K562 (cell line): Measurements from ENCODE around the gene CDYL2. TPM values are rescaled to one million over a fixed set of nuclear protein-coding genes. Genes with fewer than 3 reads are reported as not detected.

Experiments used
- ATAC-seq: fragments of 200-7000 bp; cut with Tn5 transposase; 3 replicates; pipeline ENCODE4 v1.9.1; 2020; ENCODE audit warnings: moderate library complexity
- BruUV-seq: library from RNA; stranded (reverse); fragments of 400-500 nt; replicated peaks from 2 replicates; lab custom pipeline; 2021; lab: Mats Ljungman, UMichigan
- CTCF ChIA-PET: fragments of 300-600 bp; formaldehyde crosslinking; extraction: SDS; loops from one replicate; lab custom pipeline; 2021; ENCODE audit warnings: low intra/inter-chr PET ratio; lab: Yijun Ruan, JAX
- POLR2A ChIA-PET: fragments of 300-600, 350-650 bp; sonication (Branson Sonifier 250); formaldehyde crosslinking; extraction: SDS; loops from one replicate; lab custom pipeline; 2021; ENCODE audit warnings: antibody characterized with exemption, inconsistent platforms; lab: Yijun Ruan, JAX
- DNase-seq, 4 experiments: peaks; one replicate each; pipeline versions ENCODE4 v3.0.0 to v3.0.0-alpha.2; 2011 to 2018; ENCODE audit warnings: low spot score in 3 of 4, mixed read lengths in 3 of 4; ENCODE audit errors: extremely low read depth in 1 of 4
- FAIRE-seq: peaks from 2 replicates; lab custom pipeline; 2011; peaks lifted over from hg19 to GRCh38; lab: Jason Lieb, UNC
- H2AFZ ChIP-seq: 2 replicates; pipeline ENCODE4 v1.6.0; 2011; ENCODE audit warnings: low read depth, low read length, control low read depth, inconsistent platforms
- H3K27ac ChIP-seq: fragments of 200-600 bp; 3 replicates; pipeline ENCODE4 v1.8.0; 2011; ENCODE audit warnings: low read depth, mild to moderate bottlenecking, control low read depth, inconsistent platforms, low read length, moderate library complexity, mixed read lengths; ENCODE audit errors: extremely low read depth
- H3K27me3 ChIP-seq, 2 experiments: fragments of 300-600 bp in 1 of 2; 2 replicates in 1 of 2; 3 replicates in 1 of 2; pipeline versions ENCODE4 v1.6.0 to v1.8.0; 2011; ENCODE audit warnings: inconsistent platforms in 2 of 2, low read length in 2 of 2, mild to moderate bottlenecking in 1 of 2, mixed read lengths in 1 of 2, moderate library complexity in 1 of 2; ENCODE audit not compliant: control insufficient read depth in 2 of 2, insufficient read depth in 2 of 2
- H3K36me3 ChIP-seq: fragments of 300-600 bp; 3 replicates; pipeline ENCODE4 v1.8.0; 2011; ENCODE audit warnings: mild to moderate bottlenecking, low read length, inconsistent platforms; ENCODE audit not compliant: control insufficient read depth, insufficient read depth
- H3K4me1 ChIP-seq, 2 experiments: fragments of 200-600 bp in 1 of 2; replicated peaks in 1 of 2; 2 replicates in 1 of 2; 3 replicates in 1 of 2; pipeline versions ENCODE4 v1.5.1 to v1.8.0; 2011; ENCODE audit warnings: inconsistent platforms in 2 of 2, low read length in 2 of 2, mild to moderate bottlenecking in 1 of 2, mixed read lengths in 1 of 2, moderate library complexity in 1 of 2; ENCODE audit not compliant: control insufficient read depth in 2 of 2, insufficient read depth in 2 of 2
- H3K4me2 ChIP-seq: 2 replicates; pipeline ENCODE4 v1.6.1; 2011; ENCODE audit warnings: low read length, control low read depth, inconsistent platforms, mixed read lengths; ENCODE audit not compliant: insufficient read depth
- H3K4me3 ChIP-seq: fragments of 200-600 bp; sonication (generic), shearing (Covaris generic); 2 replicates; pipeline ENCODE4 v1.5.1; 2016; ENCODE audit warnings: control low read depth, inconsistent platforms
- H3K79me2 ChIP-seq: fragments of 200-600 bp; 3 replicates; pipeline ENCODE4 v1.8.0; 2011; ENCODE audit warnings: low read length, inconsistent platforms; ENCODE audit not compliant: control insufficient read depth, insufficient read depth
- H3K9ac ChIP-seq, 2 experiments: 2 replicates each; pipeline versions ENCODE4 v1.6.0 to v1.6.1; 2011; ENCODE audit warnings: low read depth in 2 of 2, low read length in 2 of 2, control low read depth in 1 of 2, inconsistent platforms in 1 of 2, mild to moderate bottlenecking in 1 of 2, mixed read lengths in 1 of 2; ENCODE audit not compliant: insufficient read depth in 1 of 2
- H3K9me1 ChIP-seq: one replicate; pipeline ENCODE4 v1.6.0; 2011; ENCODE audit warnings: inconsistent platforms, mild to moderate bottlenecking, low read length, moderate library complexity; ENCODE audit not compliant: control insufficient read depth, insufficient read depth
- H3K9me3 ChIP-seq: replicated peaks from 2 replicates; pipeline ENCODE4 v1.5.1; 2011; ENCODE audit warnings: low read depth, low read length, inconsistent platforms; ENCODE audit not compliant: control insufficient read depth, insufficient read depth
- H4K20me1 ChIP-seq: replicated peaks from 2 replicates; pipeline ENCODE4 v1.6.1; 2011; ENCODE audit warnings: low read length, inconsistent platforms, mixed read lengths; ENCODE audit not compliant: control insufficient read depth, insufficient read depth
- ARID1B ChIP-seq: fragments of 450-650 bp; IDR thresholded peaks from 2 replicates; pipeline ENCODE4 v1.6.1; 2016; ENCODE audit warnings: antibody characterized with exemption, mild to moderate bottlenecking, inconsistent platforms
- ARID2 ChIP-seq: fragments of 450-650 bp; IDR thresholded peaks from 2 replicates; pipeline ENCODE4 v1.6.1; 2017; ENCODE audit warnings: antibody characterized with exemption, mild to moderate bottlenecking
- CBFA2T2 ChIP-seq: fragments of 450-650 bp; conservative IDR thresholded peaks from 2 replicates; pipeline ENCODE4 v1.6.1; 2017; ENCODE audit warnings: mild to moderate bottlenecking
- CBFA2T3 ChIP-seq: fragments of 450-650 bp; IDR thresholded peaks from 2 replicates; pipeline ENCODE4 v1.6.1; 2017
- HDAC6 ChIP-seq: IDR thresholded peaks from 2 replicates; pipeline ENCODE4 v1.6.1; 2012; ENCODE audit warnings: low read depth, mild to moderate bottlenecking, control low read depth, inconsistent platforms, low read length, moderate library complexity
- HMBOX1 ChIP-seq: sonication (generic); IDR thresholded peaks from 2 replicates; pipeline ENCODE4 v1.6.1; 2016
- PHTF2 ChIP-seq: fragments of 250-450 bp; sonication (Bioruptor Pico); IDR thresholded peaks from 2 replicates; pipeline ENCODE4 v1.5.0; 2021; ENCODE audit warnings: mild to moderate bottlenecking
- RAD51 ChIP-seq: fragments of 450-650 bp; IDR thresholded peaks from 2 replicates; pipeline ENCODE4 v1.7.1; 2016; ENCODE audit warnings: low read depth, mild to moderate bottlenecking, borderline replicate concordance
- SNRNP70 ChIP-seq: fragments of 200-400 bp; formaldehyde crosslinking; optimal IDR thresholded peaks from 2 replicates; pipeline ENCODE3; 2017; ENCODE audit warnings: low read depth, low read length
- TAL1 ChIP-seq: fragments of 450-650 bp; IDR thresholded peaks from 2 replicates; pipeline ENCODE4 v1.6.1; 2016; ENCODE audit warnings: mild to moderate bottlenecking
- TCF3 ChIP-seq: sonication (generic); formaldehyde crosslinking; IDR thresholded peaks from 2 replicates; pipeline ENCODE4 v1.4.0; 2020; ENCODE audit warnings: mild to moderate bottlenecking, missing genetic modification reagents
- TEAD4 ChIP-seq, 2 experiments: sonication (generic) in 1 of 2; formaldehyde crosslinking in 1 of 2; IDR thresholded peaks; 2 replicates each; pipeline versions ENCODE4 v1.6.1 to v1.8.0; 2012 to 2022; ENCODE audit warnings: borderline replicate concordance in 1 of 2, inconsistent platforms in 1 of 2, low read length in 1 of 2, mild to moderate bottlenecking in 1 of 2, missing genetic modification reagents in 1 of 2
- ZBTB8A ChIP-seq: fragments of 450-650 bp; IDR thresholded peaks from 2 replicates; pipeline ENCODE4 v1.6.1; 2018; ENCODE audit warnings: mild to moderate bottlenecking, moderate library complexity; ENCODE audit not compliant: partially characterized antibody
- ZNF23 ChIP-seq: fragments of 250-450 bp; sonication (Bioruptor Pico); IDR thresholded peaks from 2 replicates; pipeline ENCODE4 v1.4.0; 2020; ENCODE audit warnings: mild to moderate bottlenecking
- ZNF696 ChIP-seq: fragments of 250-450 bp; sonication (Bioruptor Pico); conservative IDR thresholded peaks from 2 replicates; pipeline ENCODE4 v1.4.0; 2020; ENCODE audit warnings: mild to moderate bottlenecking, moderate library complexity
- WGBS: fragments of 100-300 bp; shearing (Covaris generic); methylation state at CpG from one replicate; pipeline ENCODE4 v1.1.6; 2016; ENCODE audit warnings: low coverage, mixed read lengths; ENCODE audit not compliant: insufficient coverage; ENCODE audit errors: missing lambda C conversion rate; 5-methylcytosine and 5-hydroxymethylcytosine counted together
- in situ Hi-C: fragments of 300-500 bp; cut with MboI; formaldehyde crosslinking; loops from 4 replicates; pipeline ENCODE4 v1.15.0; 2018; ENCODE audit warnings: inconsistent platforms, mixed read lengths
- intact Hi-C: fragments of 100-400 bp; cut with micrococcal nuclease; formaldehyde crosslinking; loops from 2 replicates; pipeline ENCODE4 v1.14.2; 2022
- polyA plus RNA-seq, 8 experiments: library from polyadenylated mRNA; depleted of rRNA in 4 of 8; stranded (reverse) in 5 of 8; unstranded in 3 of 8; fragments of >200 nt; fragmentation: Nextera tagmentation in 2 of 8; fragmentation: Illumina TruSeq in 1 of 8; extraction: Ambion mirVana in 2 of 8; extraction: Trizol in 1 of 8; gene quantifications; 2 replicates each; pipeline versions ENCODE4 v1.2.1 to v1.2.3, GENCODE V29; 2011 to 2014; ENCODE audit warnings: inconsistent platforms in 1 of 8, missing spikeins in 1 of 8
- total RNA-seq, 7 experiments: library from RNA; depleted of rRNA in 6 of 7; stranded (reverse); fragments of >200 nt in 6 of 7; fragmentation: Illumina TruSeq in 2 of 7; extraction: Trizol in 2 of 7; gene quantifications; 2 replicates each; pipeline versions ENCODE4 v1.2.1 to v1.2.3, GENCODE V29; 2011 to 2021; ENCODE audit warnings: low replicate concordance in 1 of 7
- TF ChIP-seq, protein P1 (sequence below): fragments of 450-650 bp; formaldehyde crosslinking; IDR thresholded peaks from 2 replicates; pipeline ENCODE4 v1.4.0; 2020; ENCODE audit warnings: mild to moderate bottlenecking, moderate library complexity

Gene CDYL2
- total and polyA plus RNA-seq, 9 of the 15 experiments (the other 6 are each of a cell fraction or from before 2014, with no cell fraction given): under 0.01 to 0.04 (median 0.01) TPM; not detected in 6

- TF ChIP-seq, protein P1, sequence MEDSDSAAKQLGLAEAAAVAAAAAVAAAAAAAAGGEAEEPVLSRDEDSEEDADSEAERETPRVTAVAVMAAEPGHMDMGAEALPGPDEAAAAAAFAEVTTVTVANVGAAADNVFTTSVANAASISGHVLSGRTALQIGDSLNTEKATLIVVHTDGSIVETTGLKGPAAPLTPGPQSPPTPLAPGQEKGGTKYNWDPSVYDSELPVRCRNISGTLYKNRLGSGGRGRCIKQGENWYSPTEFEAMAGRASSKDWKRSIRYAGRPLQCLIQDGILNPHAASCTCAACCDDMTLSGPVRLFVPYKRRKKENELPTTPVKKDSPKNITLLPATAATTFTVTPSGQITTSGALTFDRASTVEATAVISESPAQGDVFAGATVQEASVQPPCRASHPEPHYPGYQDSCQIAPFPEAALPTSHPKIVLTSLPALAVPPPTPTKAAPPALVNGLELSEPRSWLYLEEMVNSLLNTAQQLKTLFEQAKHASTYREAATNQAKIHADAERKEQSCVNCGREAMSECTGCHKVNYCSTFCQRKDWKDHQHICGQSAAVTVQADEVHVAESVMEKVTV (CRISPR knock-in tag): no peak
- TF ChIP-seq HMBOX1: no peak
- TF ChIP-seq CBFA2T2: no peak
- no peak for TF ChIP-seq ZNF696 (CRISPR knock-in tag)
Observed at GRCh38 chr16:80759419-80760162, 44.8 kb downstream of the CDYL2 start (continued).

DNA sequence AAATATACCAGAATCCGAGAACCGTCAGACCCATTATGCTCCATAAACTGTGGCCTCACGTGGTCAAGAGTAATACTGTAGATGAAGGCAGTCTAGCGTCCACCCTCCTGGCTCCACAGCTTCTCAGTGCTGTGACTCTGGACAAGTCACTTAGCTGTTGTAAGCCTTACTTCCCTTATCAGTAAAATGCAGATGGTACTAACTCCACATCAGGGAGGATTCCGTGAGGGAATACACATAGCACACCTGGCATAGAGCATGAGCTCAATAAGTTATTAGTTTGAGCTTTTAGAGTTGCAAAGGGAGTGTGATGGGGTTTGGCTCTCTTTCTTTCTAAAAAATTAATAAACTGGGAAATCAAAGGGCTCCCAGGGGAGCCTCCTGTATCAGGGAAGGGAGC lies 49.9 kb downstream of the CDYL2 start:
- peak; percentile 70 for FAIRE-seq
- Histone ChIP-seq H3K4me2 (no peak overlapping the region), H3K4me1 (no peaks in the 10 kb centered on the region), H3K27ac (no peak overlapping the region), H3K9ac (no peak overlapping the region), H3K36me3 (no peaks in the 10 kb centered on the region), H2AFZ (no peak overlapping the region), H3K79me2 (no peaks in the 10 kb centered on the region), H3K27me3 (no peaks in the 10 kb centered on the region)
- in situ Hi-C loops: no loop called here
- WGBS: under 1% methylated on average over 5 of the region's 5 CpGs
- TF ChIP-seq SNRNP70 (no peak), RAD51 (peak; percentile 10; the same call in 1 of the 2 replicates), ZNF23 (CRISPR knock-in tag) (no peak), TAL1 (peak; percentile 53; the same call in 1 of the 2 replicates), HDAC6 (no peak), ZBTB8A (no peak), TEAD4 (IDR thresholded peaks at IDR 0.05; ENCODE audit: low read length) (0 out of 2 replicates have a peak, but pooled peaks have one; percentile 30), TEAD4 (CRISPR knock-in tag; IDR thresholded peaks at IDR 0.05; ENCODE audit: borderline replicate concordance) (no peak), ARID2 (no peak), PHTF2 (CRISPR knock-in tag) (no peak), ARID1B (peak; percentile 42; the same call in 1 of the 2 replicates), CBFA2T3 (peak; percentile 58), CBFA2T2 (peak; percentile 45; the same call in 1 of the 2 replicates), TCF3 (CRISPR knock-in tag) (0 out of 2 replicates have a peak, but pooled peaks have one; percentile 12)
- TF ChIP-seq, all 486 proteins: peak for 7
- no TSS peak for BruUV-seq
- DNase-seq: peak in 2 of 4 experiments; percentile 15 to 32
- intact Hi-C loops: no loop called here
- H4K20me1 ChIP-seq: no peaks in the 10 kb centered on the region; the same call in 1 of the 2 replicates
- POLR2A ChIA-PET: interaction anchor here (0.7 kb wide), 1 partner anchor 20 kb away, joined by 4 read pairs; no protein-coding TSS in a partner anchor
- H3K9me3 ChIP-seq: no peaks in the 10 kb centered on the region
- peak; percentile 78 for ATAC-seq
- CTCF ChIA-PET: no interaction called here
- no peaks in the 10 kb centered on the region for H3K9me1 ChIP-seq
- no peak overlapping the region for H3K4me3 ChIP-seq
